Ishikawa (cell line): ENCODE measurements around the gene AADACL4.

Source experiments
- CEBPB ChIP-seq: IDR thresholded peaks from 2 replicates; pipeline ENCODE4 v1.6.1; 2012
- EP300 ChIP-seq: IDR thresholded peaks from 2 replicates; pipeline ENCODE4 v1.6.1; 2012; ENCODE audit warnings: borderline replicate concordance
- FOXM1 ChIP-seq: IDR thresholded peaks from 2 replicates; pipeline ENCODE4 v1.6.1; 2012; ENCODE audit warnings: low read depth, borderline replicate concordance
- MAX ChIP-seq: IDR thresholded peaks from 2 replicates; pipeline ENCODE4 v1.6.1; 2012
- RAD21 ChIP-seq: IDR thresholded peaks from 2 replicates; pipeline ENCODE4 v1.6.1; 2012; ENCODE audit warnings: low read depth
- REST ChIP-seq: IDR thresholded peaks from 2 replicates; pipeline ENCODE4 v1.6.1; 2012; ENCODE audit warnings: low read depth, mild to moderate bottlenecking
- TAF1 ChIP-seq: IDR thresholded peaks from 2 replicates; pipeline ENCODE4 v1.6.1; 2012; ENCODE audit warnings: low read depth, mild to moderate bottlenecking
- TCF12 ChIP-seq: IDR thresholded peaks from 2 replicates; pipeline ENCODE4 v1.6.1; 2012; ENCODE audit warnings: low read depth
- TEAD4 ChIP-seq: IDR thresholded peaks from 2 replicates; pipeline ENCODE4 v1.6.1; 2012
- USF1 ChIP-seq: IDR thresholded peaks from 2 replicates; pipeline ENCODE4 v1.6.1; 2012
- YY1 ChIP-seq: IDR thresholded peaks from 2 replicates; pipeline ENCODE4 v1.6.1; 2012; ENCODE audit warnings: low read depth
- ZBTB7A ChIP-seq: IDR thresholded peaks from 2 replicates; pipeline ENCODE4 v1.6.1; 2012; ENCODE audit warnings: low read depth

- TF ChIP-seq TAF1 (no peak), ZBTB7A (no peak), FOXM1 (no peak), EP300 (no peak), YY1 (no peak), CEBPB (no peak), REST (no peak), USF1 (no peak), RAD21 (no peak), TEAD4 (no peak), MAX (no peak), TCF12 (no peak)
These were observed 10.2 kb downstream of the AADACL4 start for GRCh38 chr1:12654004-12654567.
